Activated CD8-positive, alpha-beta memory T cell treated with anti-CD3 and anti-CD28 coated beads, Interleukin-2, amount 10 ng/mL, durations not matched to agents 7 days and 5 days (primary cell): ENCODE data around the gene ACTRT3. TPM values are rescaled to one million over a fixed set of nuclear protein-coding genes. Genes with fewer than 3 reads are reported as not detected.

Source experiments
- ATAC-seq: fragments of 150-1000 bp; cut with Tn5 transposase; one replicate; pipeline ENCODE4 v1.10.0; 2021; ENCODE audit warnings: moderate library complexity
- CTCF ChIA-PET: fragments of 350-600 bp; sonication (Branson Sonifier 250); formaldehyde crosslinking; loops from one replicate; lab custom pipeline; 2021; ENCODE audit warnings: antibody characterized with exemption; lab: Charles Lee
- DNase-seq: peaks from one replicate; pipeline ENCODE4 v3.0.0-alpha.2; 2020
- H3K27ac Mint-ChIP-seq: one replicate; pipeline ENCODE4 v1.8.0; 2021; ENCODE audit warnings: mild to moderate bottlenecking, mixed read lengths
- H3K27me3 Mint-ChIP-seq: one replicate; pipeline ENCODE4 v1.8.0; 2021; ENCODE audit warnings: mixed read lengths
- H3K36me3 Mint-ChIP-seq: one replicate; pipeline ENCODE4 v1.8.0; 2021; ENCODE audit warnings: mild to moderate bottlenecking, mixed read lengths
- H3K4me1 Mint-ChIP-seq: one replicate; pipeline ENCODE4 v1.8.0; 2021; ENCODE audit warnings: mixed read lengths
- H3K4me3 Mint-ChIP-seq: one replicate; pipeline ENCODE4 v1.8.0; 2021; ENCODE audit warnings: mild to moderate bottlenecking, moderate library complexity, mixed read lengths
- H3K9me3 Mint-ChIP-seq: one replicate; pipeline ENCODE4 v1.8.0; 2022; ENCODE audit warnings: low read depth, mixed read lengths
- total RNA-seq, 2 experiments: library from RNA; stranded (reverse); gene quantifications; one replicate each; pipeline ENCODE4 v1.2.3, GENCODE V29; 2021

ACTRT3 gene
- total RNA-seq, 2 experiments from 2014 or later: 0.49 to 0.76 TPM

GRCh38 chr3:169790687-169791429 lies 21.5 kb upstream of the ACTRT3 start:
- ATAC-seq: no peak
- no peak overlapping the region for H3K27ac Mint-ChIP-seq
- H3K9me3 Mint-ChIP-seq: no peaks in the 10 kb centered on the region
- CTCF ChIA-PET: interaction anchor here (1.5 kb wide), 1 partner anchor 18 kb away, joined by 3 read pairs; no protein-coding TSS in a partner anchor
- H3K27me3 Mint-ChIP-seq: no peaks in the 10 kb centered on the region
- no peak for DNase-seq
- peaks cover 45% of the 10 kb centered on the region for H3K36me3 Mint-ChIP-seq
- peaks cover 22% of the 10 kb centered on the region for H3K4me1 Mint-ChIP-seq
- H3K4me3 Mint-ChIP-seq: no peak overlapping the region

GRCh38 chr3:169790219-169790618 lies 20.9 kb upstream of the ACTRT3 start:
- Mint-ChIP-seq H3K4me1 (peaks cover 23% of the 10 kb centered on the region), H3K4me3 (no peak overlapping the region), H3K27ac (no peak overlapping the region), H3K36me3 (peaks cover 49% of the 10 kb centered on the region), H3K27me3 (no peaks in the 10 kb centered on the region), H3K9me3 (no peaks in the 10 kb centered on the region)
- no peak for DNase-seq
- CTCF ChIA-PET: interaction anchor here (1.5 kb wide), 1 partner anchor 19 kb away, joined by 3 read pairs; no protein-coding TSS in a partner anchor
- no peak for ATAC-seq

- Mint-ChIP-seq H3K36me3 (peaks cover 55% of the 10 kb centered on the region), H3K9me3 (no peaks in the 10 kb centered on the region), H3K4me1 (peaks cover 26% of the 10 kb centered on the region), H3K27me3 (no peaks in the 10 kb centered on the region), H3K27ac (no peak overlapping the region), H3K4me3 (no peak overlapping the region)
- CTCF ChIA-PET: no interaction called here
- ATAC-seq (no peak), DNase-seq (no peak)
Measured at GRCh38 chr3:169787791-169788190, 18.4 kb upstream of the ACTRT3 start.

GRCh38 chr3:169787120-169787519 lies 17.8 kb upstream of the ACTRT3 start:
- Mint-ChIP-seq H3K27ac (no peak overlapping the region), H3K9me3 (no peaks in the 10 kb centered on the region), H3K36me3 (peaks cover 52% of the 10 kb centered on the region), H3K27me3 (no peaks in the 10 kb centered on the region), H3K4me1 (peaks cover 30% of the 10 kb centered on the region), H3K4me3 (no peak overlapping the region)
- CTCF ChIA-PET: no interaction called here
- no peak for ATAC-seq
- DNase-seq: no peak

GRCh38 chr3:169781209-169781855 lies 12.0 kb upstream of the ACTRT3 start:
- peak overlapping the region; percentile 86 for H3K27ac Mint-ChIP-seq
- H3K36me3 Mint-ChIP-seq: peaks cover 63% of the 10 kb centered on the region
- peaks cover 61% of the 10 kb centered on the region for H3K4me1 Mint-ChIP-seq
- peak overlapping the region; percentile 42 for H3K4me3 Mint-ChIP-seq
- no peak for DNase-seq
- peak; percentile 29 for ATAC-seq
- H3K27me3 Mint-ChIP-seq: no peaks in the 10 kb centered on the region
- CTCF ChIA-PET: interaction anchor here (1.4 to 1.8 kb wide), 2 partner anchors 9 to 30 kb away, joined by 3 to 5 read pairs; no protein-coding TSS in a partner anchor
- H3K9me3 Mint-ChIP-seq: no peaks in the 10 kb centered on the region

- H3K27ac Mint-ChIP-seq: peak overlapping the region; percentile 86
- ATAC-seq: peak; percentile 80
- DNase-seq: peak; percentile 69
- H3K36me3 Mint-ChIP-seq: peaks cover 62% of the 10 kb centered on the region
- H3K4me1 Mint-ChIP-seq: peaks cover 61% of the 10 kb centered on the region
- no peaks in the 10 kb centered on the region for H3K9me3 Mint-ChIP-seq
- CTCF ChIA-PET: interaction anchor here (1.4 to 1.8 kb wide), 2 partner anchors 9 to 31 kb away, joined by 3 to 5 read pairs; no protein-coding TSS in a partner anchor
- peak overlapping the region; percentile 42 for H3K4me3 Mint-ChIP-seq
- no peaks in the 10 kb centered on the region for H3K27me3 Mint-ChIP-seq
Measured at GRCh38 chr3:169780742-169781141, 11.4 kb upstream of the ACTRT3 start.

- no peak overlapping the region for H3K27ac Mint-ChIP-seq
- peaks cover 71% of the 10 kb centered on the region for H3K4me1 Mint-ChIP-seq
- DNase-seq: no peak
- ATAC-seq: no peak
- peaks cover 57% of the 10 kb centered on the region for H3K36me3 Mint-ChIP-seq
- H3K9me3 Mint-ChIP-seq: no peaks in the 10 kb centered on the region
- H3K27me3 Mint-ChIP-seq: no peaks in the 10 kb centered on the region
- CTCF ChIA-PET: interaction anchor here (0.9 to 1.2 kb wide), 2 partner anchors 27 to 32 kb away, joined by 3 to 4 read pairs; no protein-coding TSS in a partner anchor
- H3K4me3 Mint-ChIP-seq: no peak overlapping the region
Measured at GRCh38 chr3:169777822-169778221, 8.5 kb upstream of the ACTRT3 start.

GRCh38 chr3:169774186-169774585 lies 4.8 kb upstream of the ACTRT3 start:
- Mint-ChIP-seq H3K4me3 (peak overlapping the region; percentile 96), H3K9me3 (no peaks in the 10 kb centered on the region), H3K27ac (peak overlapping the region; percentile 99), H3K36me3 (peaks cover 32% of the 10 kb centered on the region), H3K4me1 (peaks cover 47% of the 10 kb centered on the region), H3K27me3 (no peaks in the 10 kb centered on the region)
- CTCF ChIA-PET: interaction anchor here (0.7 to 1.3 kb wide), 2 partner anchors 12 to 35 kb away, joined by 3 read pairs; no protein-coding TSS in a partner anchor
- ATAC-seq (no peak), DNase-seq (no peak)

- H3K9me3 Mint-ChIP-seq: no peaks in the 10 kb centered on the region
- H3K27ac Mint-ChIP-seq: peak within 1 kb of the TSS; percentile 99
- H3K4me3 Mint-ChIP-seq: peak within 1 kb of the TSS; percentile 96
- H3K27me3 Mint-ChIP-seq: no peaks in the 10 kb centered on the region
- CTCF ChIA-PET: interaction anchor here (0.7 to 2.0 kb wide), 8 partner anchors 8 to 406 kb away, joined by 3 to 12 read pairs (median 4); no protein-coding TSS in a partner anchor
- peak; percentile 82 for ATAC-seq
- peaks cover 24% of the 10 kb centered on the region for H3K36me3 Mint-ChIP-seq
- peaks cover 40% of the 10 kb centered on the region for H3K4me1 Mint-ChIP-seq
- DNase-seq: peak; percentile 96
Measured at GRCh38 chr3:169772897-169773816, 3.8 kb upstream of the ACTRT3 start, which contains the start of gene MYNN. TSS of gene MYNN (plus strand) at chr3:169773396. CDS start at chr3:169774296, 900 bp downstream.

- Mint-ChIP-seq H3K4me3 (peak overlapping the region; percentile 96), H3K27ac (peak overlapping the region; percentile 99), H3K36me3 (peaks cover 20% of the 10 kb centered on the region), H3K9me3 (no peaks in the 10 kb centered on the region), H3K4me1 (peaks cover 34% of the 10 kb centered on the region), H3K27me3 (no peaks in the 10 kb centered on the region)
- DNase-seq (no peak), ATAC-seq (peak; percentile 24)
- CTCF ChIA-PET: interaction anchor here (0.7 to 2.0 kb wide), 8 partner anchors 8 to 407 kb away, joined by 3 to 12 read pairs (median 4); no protein-coding TSS in a partner anchor
Measured at GRCh38 chr3:169772305-169772896, 3.0 kb upstream of the ACTRT3 start.

GRCh38 chr3:169771497-169772304 lies 2.3 kb upstream of the ACTRT3 start:
- peak; percentile 68 for DNase-seq
- peak overlapping the region; percentile 99 for H3K27ac Mint-ChIP-seq

More at GRCh38 chr3:169771497-169772304, 2.3 kb upstream of the ACTRT3 start:
- CTCF ChIA-PET: interaction anchor here (1.1 to 2.0 kb wide), 3 partner anchors 8 to 33 kb away, joined by 4 to 12 read pairs (median 5); no protein-coding TSS in a partner anchor
- no peaks in the 10 kb centered on the region for H3K27me3 Mint-ChIP-seq
- peaks cover 13% of the 10 kb centered on the region for H3K36me3 Mint-ChIP-seq
- peak overlapping the region; percentile 96 for H3K4me3 Mint-ChIP-seq
- H3K9me3 Mint-ChIP-seq: no peaks in the 10 kb centered on the region
- ATAC-seq: peak; percentile 10
- H3K4me1 Mint-ChIP-seq: peaks cover 28% of the 10 kb centered on the region
